ENCODE results near the gene TVP23C.

The TVP23C gene

DNA sequence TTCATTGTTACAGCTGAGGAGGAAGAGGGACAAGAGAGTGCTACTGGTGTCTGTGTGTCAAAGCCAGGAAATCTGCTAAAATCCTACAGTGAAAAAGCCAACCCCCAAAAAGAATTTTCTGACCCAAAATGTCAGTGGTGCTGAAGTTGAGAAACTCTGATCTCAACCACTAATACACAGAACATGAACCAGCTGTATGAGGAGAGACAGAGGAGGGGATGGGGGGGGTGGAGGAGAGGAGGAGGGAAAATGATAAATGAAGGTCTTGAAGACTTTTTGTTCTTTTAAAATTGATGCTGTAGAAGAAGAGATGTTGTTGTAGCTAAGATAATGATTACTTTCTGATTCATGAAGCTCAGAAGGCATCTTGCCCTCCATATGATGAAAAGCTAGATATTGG, 68.5 kb downstream of the TVP23C start:
- no peak for DNase-seq

- DNase-seq = no peak
Measured at GRCh38 chr17:15493693-15494035, 69.6 kb downstream of the TVP23C start.

DNA sequence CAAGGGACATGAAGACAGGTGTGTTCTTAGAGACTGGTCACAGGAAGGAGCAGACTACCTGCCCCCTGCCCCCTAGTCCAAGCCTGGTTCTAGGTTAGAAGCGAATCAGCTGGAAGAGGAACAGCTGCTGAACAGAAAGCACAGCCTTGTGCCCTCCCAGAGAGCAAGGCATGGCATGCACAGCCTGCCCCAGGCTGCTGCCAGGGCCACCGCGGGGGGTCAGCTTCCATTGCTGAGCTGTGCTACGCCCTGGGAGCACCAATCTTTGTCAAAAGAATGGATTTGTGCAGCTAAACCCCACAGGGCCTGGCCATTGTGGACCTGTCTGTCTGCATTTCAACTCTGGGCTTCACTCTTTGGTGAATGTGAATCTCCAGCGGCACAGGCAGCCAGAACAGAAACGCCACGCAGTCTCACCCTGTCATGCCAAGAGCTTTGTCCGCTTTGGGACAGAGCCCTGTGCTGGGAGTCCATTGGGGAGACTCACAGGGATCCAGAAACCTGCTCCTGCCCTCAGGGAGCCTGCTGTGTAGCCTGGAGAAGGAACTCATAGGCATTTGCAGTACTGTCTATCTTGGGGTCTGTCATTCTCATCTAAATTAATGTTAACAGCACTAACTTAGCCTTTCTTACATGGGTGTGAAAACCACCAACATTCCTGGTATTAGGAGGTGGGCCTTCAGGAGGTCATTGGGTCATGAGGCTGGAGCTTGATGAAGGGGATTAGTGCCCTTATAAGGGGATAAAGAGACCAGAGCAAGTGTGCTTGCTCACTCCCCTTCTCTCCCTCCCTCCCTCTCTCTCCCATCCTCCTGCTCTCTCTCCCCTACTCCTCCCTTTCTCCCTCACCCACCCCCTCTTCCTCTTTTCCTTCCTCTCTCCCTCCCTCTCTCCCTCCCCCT, 70.2 kb downstream of the TVP23C start:
- no peak for DNase-seq

GRCh38 chr17:15492186-15492585, 71.1 kb downstream of the TVP23C start:
- no peak for DNase-seq

DNA sequence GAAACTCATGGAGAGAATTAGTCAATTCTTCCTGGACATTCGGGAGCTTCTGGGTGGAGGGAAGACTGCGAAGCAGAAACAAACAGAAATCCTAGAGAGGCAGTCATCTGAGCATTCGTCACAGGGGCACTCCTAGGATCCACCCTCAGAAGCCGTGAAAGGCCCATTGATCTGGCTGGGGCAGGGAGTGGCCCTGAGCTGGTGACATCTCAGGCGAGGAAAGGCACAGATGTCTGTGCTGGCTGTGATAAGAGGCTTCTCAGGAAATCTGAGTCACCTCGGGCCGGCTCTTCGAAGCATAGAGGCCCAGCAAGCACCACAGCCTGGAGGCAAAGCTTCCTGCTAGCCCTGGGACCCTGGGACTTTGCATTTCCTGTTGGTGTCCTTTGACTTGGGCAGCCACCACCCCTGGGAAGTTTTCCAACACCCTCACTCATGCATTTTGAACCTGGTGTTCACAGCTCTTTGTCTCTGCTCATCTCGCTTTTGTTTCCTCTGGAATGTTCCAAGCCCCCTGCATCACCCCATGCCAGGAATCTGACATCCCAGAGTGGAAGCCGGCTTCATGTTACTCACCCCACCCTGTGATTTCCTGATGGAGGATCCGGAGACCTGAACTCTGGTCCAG, 72.5 kb downstream of the TVP23C start:
- no peak for DNase-seq

DNA sequence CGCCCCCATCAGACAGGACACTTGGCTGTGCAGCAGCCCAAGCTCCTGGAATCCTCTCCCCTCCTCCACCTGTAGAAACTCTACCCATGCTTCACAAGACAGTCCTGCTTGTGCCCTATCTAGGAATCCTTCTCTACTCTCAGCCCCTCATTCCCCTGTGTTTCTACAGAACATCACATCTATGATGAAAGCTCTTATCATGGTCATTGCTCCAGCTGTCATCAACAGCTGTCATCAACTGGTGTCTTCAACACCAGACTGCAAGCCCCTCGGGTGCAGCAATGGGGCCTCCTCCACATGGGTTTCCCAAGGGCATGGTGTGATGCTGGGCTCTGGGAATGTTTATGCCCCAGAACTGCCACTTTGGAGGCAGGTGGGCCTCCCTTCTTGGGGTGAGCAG, 74.7 kb downstream of the TVP23C start:
- no peak for DNase-seq

- no peak for DNase-seq
Measured at GRCh38 chr17:15485045-15485444, 78.2 kb downstream of the TVP23C start.

DNA sequence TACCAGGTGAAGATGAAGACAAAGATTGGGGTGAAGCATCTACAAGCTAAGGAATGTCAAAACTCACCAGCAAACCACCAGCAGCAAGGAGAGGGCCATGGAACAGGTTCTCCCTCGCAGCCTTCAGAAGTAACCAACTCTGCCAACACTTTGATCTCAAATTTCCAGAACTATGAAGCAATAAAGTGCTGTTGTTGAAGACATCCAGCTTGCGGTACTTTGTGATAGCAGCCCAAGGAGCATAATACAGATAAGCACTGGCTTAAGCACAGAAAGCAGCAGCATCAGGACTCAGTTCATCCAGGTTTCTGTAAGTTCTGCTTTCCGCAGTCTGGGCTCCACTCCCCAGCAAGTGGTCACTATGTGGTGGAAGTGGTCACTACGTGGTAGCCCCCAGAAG, 79.9 kb downstream of the TVP23C start:
- DNase-seq = no peak

DNA sequence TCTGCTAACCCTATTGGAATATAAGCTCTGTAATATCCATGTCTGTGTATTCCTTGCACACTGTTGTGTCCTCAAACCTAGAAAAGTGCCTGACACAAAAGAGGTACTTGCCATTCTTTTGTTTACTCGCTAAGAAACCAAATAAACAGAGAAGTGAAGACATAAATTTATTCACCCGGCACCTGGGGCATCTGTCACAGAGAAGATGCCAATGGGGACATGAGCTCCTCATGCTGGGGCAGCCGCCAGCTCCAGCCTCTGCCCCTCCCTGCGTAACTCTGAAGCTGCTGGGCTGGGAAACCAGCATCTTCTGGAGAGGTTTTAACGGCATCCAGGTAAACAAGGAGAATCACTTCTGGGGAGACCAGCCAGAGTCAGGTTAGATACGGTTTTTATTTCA, 80.8 kb downstream of the TVP23C start:
- no peak for DNase-seq

- no peak for DNase-seq
Measured at GRCh38 chr17:15481481-15481880, 81.8 kb downstream of the TVP23C start.

DNA sequence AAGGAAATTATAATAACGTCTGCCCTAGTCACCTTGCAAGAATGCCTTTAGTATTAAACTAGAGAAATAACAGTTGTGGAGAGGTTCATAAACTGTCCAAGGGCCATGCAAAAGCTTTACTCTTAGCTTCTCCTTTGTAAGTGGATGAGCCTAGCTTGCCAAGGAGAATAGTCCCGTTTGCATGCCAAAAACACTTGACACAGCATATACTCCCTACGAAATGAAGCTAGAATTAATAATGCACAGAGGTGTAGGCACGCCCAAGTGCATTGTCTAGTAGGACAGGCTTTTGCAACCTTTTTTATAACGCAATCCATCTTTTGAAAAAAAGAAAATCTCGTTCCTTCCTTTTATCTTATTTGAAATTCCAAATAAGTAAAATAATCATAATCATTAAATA, 83.1 kb downstream of the TVP23C start:
- no peak for DNase-seq

DNA sequence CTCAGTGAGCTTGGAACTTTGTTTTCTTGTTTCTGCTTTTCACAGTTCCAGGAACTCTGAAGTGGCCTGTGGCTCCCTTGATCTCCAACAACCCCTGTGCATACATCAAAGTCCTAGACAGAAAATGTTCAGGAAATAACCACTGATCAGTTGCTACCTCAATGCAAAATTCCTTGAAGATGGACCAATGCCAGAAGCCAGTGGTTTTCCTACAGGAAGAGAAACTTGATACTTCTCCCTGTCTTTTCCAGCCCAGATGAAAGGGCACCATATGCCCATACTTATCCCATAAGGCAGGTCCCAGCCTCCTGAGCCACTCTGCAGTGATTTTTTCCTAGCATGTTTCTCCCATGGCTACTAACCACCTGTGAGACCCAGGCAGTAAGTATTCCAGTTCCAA, 83.6 kb downstream of the TVP23C start:
- no peak for DNase-seq

DNA sequence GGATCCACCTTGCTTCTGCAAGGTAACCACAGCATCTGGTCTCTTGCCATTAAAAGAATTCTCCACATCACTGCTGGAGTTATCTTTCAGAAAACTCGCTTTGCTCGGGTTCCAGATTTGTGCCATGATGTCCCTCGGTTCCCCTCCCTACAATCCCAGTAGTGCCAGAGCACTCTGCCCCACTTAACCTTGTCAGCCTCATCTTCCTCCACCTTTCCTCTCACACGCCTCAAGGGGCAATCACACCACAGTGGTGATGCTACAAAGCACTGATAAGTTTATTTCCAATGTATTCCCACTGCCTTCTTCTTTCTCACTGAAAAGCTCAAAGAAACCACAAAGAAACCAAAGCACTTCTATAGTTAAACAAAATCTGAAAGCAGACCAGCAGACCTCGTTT, 84.4 kb downstream of the TVP23C start:
- DNase-seq = no peak

GRCh38 chr17:15475631-15476354, 87.5 kb downstream of the TVP23C start:
- no peak for DNase-seq

GRCh38 chr17:15472891-15473290, 90.4 kb downstream of the TVP23C start:
- DNase-seq = no peak

GRCh38 chr17:15470536-15470935, 92.7 kb downstream of the TVP23C start:
- DNase-seq = no peak

- DNase-seq = no peak
Measured at GRCh38 chr17:15469260-15469659, 94.0 kb downstream of the TVP23C start.

DNA sequence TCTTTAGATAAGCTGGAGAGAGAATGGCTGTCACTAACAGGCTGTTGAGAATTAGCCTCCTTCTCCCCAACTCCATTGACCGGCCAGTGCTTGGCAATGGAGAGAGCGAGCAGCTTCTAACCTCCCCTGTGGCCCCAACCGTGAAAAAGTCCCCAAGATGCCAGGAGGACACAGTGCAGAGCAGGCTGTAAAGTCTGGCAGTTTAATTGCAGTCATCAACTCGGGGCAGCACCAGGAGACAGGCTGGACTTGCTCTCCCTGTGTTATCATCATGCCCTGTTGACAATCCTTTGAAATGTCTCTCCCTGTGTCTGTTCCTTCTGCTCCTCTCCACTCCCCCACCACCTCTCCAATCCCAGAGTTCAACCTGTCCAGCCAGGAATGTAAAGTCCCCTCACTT, 95.2 kb downstream of the TVP23C start:
- DNase-seq = no peak

- no peak for DNase-seq
Measured at GRCh38 chr17:15467592-15467991, 95.7 kb downstream of the TVP23C start, which contains the start of gene CDRT4. CDRT4 (minus strand) TSS chr17:15467621; CDS start chr17:15440238, 27,383 bp downstream.

DNA sequence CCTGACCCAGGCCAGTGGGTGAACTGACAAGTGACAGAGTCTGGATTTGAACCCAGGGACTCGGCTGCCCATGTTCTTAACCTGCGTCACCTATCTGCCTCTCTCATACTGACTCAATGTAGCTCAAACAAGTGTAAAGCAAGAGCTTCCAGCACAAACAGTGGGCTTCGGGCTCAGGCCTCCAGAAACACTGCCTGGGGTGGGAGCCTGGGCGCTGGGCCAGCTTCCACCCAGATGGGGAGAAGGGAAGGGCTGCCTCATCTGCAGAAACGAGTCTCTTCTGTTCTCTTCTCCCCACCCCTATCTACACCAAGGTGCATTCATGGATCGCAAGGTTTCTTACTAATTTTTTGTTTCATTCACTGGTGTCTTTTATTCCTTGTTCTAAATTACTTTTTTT, 97.2 kb downstream of the TVP23C start:
- no peak for DNase-seq

DNA sequence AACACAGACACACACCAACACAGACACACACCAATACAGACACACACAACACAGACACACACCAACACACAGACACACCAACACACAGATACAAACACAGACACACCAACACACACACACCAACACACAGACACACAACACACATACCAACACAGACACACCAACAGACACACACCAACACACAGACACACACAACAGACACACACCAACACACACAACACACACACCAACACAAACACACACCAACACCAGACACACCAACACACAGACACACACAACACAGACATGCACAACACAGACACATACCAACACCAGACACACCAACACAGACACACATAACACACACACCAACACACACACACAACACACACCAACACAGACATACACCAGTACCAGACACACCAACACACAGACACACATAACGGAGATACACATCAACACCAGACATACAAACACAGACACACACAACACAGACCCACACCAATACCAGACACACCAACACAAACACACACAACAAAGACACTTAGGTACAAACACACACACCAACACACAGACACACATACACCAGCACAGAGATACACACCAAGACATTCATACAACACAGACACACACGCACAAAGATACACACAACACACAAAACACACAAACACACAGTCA, 98.1 kb downstream of the TVP23C start:
- no peak for DNase-seq

GRCh38 chr17:15464231-15464985, 98.9 kb downstream of the TVP23C start:
- no peak for DNase-seq
